TTC549 (cell line): ENCODE results near the gene ANAPC4.

Source experiments
- FAIRE-seq: peaks from 2 replicates; lab custom pipeline; 2012; peaks lifted over from hg19 to GRCh38; lab: Jason Lieb, UNC

ANAPC4 gene

GRCh38 chr4:25377572-25378436 lies 741 bp downstream of the ANAPC4 start:
- FAIRE-seq, result no peak

GRCh38 chr4:25378437-25378743 lies 1.3 kb downstream of the ANAPC4 start:
- no peak for FAIRE-seq

- FAIRE-seq, result no peak
These were observed 2.5 kb downstream of the ANAPC4 start for GRCh38 chr4:25379591-25379990.

GRCh38 chr4:25383647-25384046 lies 6.6 kb downstream of the ANAPC4 start:
- no peak for FAIRE-seq

GRCh38 chr4:25386926-25387325 lies 9.9 kb downstream of the ANAPC4 start:
- no peak for FAIRE-seq

GRCh38 chr4:25397305-25397704 lies 20.2 kb downstream of the ANAPC4 start:
- FAIRE-seq, result no peak

- FAIRE-seq, result no peak
These were observed 22.4 kb downstream of the ANAPC4 start for GRCh38 chr4:25399510-25399909.

- FAIRE-seq, result no peak
These were observed 24.0 kb downstream of the ANAPC4 start for GRCh38 chr4:25401066-25401465.

GRCh38 chr4:25402521-25402920 lies 25.5 kb downstream of the ANAPC4 start:
- FAIRE-seq, result no peak

GRCh38 chr4:25403699-25404098 lies 26.6 kb downstream of the ANAPC4 start:
- no peak for FAIRE-seq

GRCh38 chr4:25405453-25405852 lies 28.4 kb downstream of the ANAPC4 start:
- no peak for FAIRE-seq

- no peak for FAIRE-seq
These were observed 29.1 kb downstream of the ANAPC4 start for GRCh38 chr4:25406081-25406692.

GRCh38 chr4:25410820-25411529 lies 33.9 kb downstream of the ANAPC4 start:
- FAIRE-seq, result no peak

GRCh38 chr4:25413261-25413660 lies 36.2 kb downstream of the ANAPC4 start:
- FAIRE-seq, result no peak

- no peak for FAIRE-seq
These were observed 40.0 kb downstream of the ANAPC4 start for GRCh38 chr4:25417014-25417413.

GRCh38 chr4:25420931-25421330 lies 43.9 kb downstream of the ANAPC4 start:
- FAIRE-seq, result no peak

- no peak for FAIRE-seq
These were observed 44.9 kb downstream of the ANAPC4 start for GRCh38 chr4:25421816-25422525.

GRCh38 chr4:25423548-25423947 lies 46.5 kb downstream of the ANAPC4 start:
- FAIRE-seq, result no peak

- no peak for FAIRE-seq
These were observed 47.6 kb downstream of the ANAPC4 start for GRCh38 chr4:25424539-25425228.

- FAIRE-seq, result no peak
These were observed 48.3 kb downstream of the ANAPC4 start for GRCh38 chr4:25425361-25425760.

- no peak for FAIRE-seq
These were observed 50.8 kb downstream of the ANAPC4 start for GRCh38 chr4:25427871-25428270.

GRCh38 chr4:25430630-25431029 lies 53.6 kb downstream of the ANAPC4 start:
- no peak for FAIRE-seq
